Kidney (tissue), 22 donors: ENCODE measurements around the gene ADORA2A. TPM values are rescaled to one million over a fixed set of nuclear protein-coding genes. Genes with fewer than 3 reads are reported as not detected.

Experiments
- DNase-seq, 5 donors: peaks; one replicate each; pipeline ENCODE4 v3.0.0-alpha.2; 2013 to 2020
- FAIRE-seq: peaks from 2 replicates; lab custom pipeline; 2012; peaks lifted over from hg19 to GRCh38; lab: Jason Lieb, UNC
- H3K27ac ChIP-seq, 2 donors: one replicate each; pipeline ENCODE4 v1.7.0; 2013; ENCODE audit warnings: low read depth in 2 of 2, low read length in 2 of 2, inconsistent platforms in 1 of 2
- H3K27me3 ChIP-seq: one replicate; pipeline ENCODE4 v1.7.1; 2013; ENCODE audit warnings: low read length, inconsistent platforms; ENCODE audit not compliant: control insufficient read depth, insufficient read depth
- H3K36me3 ChIP-seq, 3 donors: one replicate each; pipeline versions ENCODE4 v1.7.0 to v1.7.1; 2013; ENCODE audit warnings: low read length in 3 of 3, control low read depth in 1 of 3, inconsistent platforms in 1 of 3; ENCODE audit not compliant: insufficient read depth in 3 of 3, control insufficient read depth in 2 of 3
- H3K4me1 ChIP-seq, 3 donors: one replicate each; pipeline versions ENCODE4 v1.7.0 to v1.7.1; 2013; ENCODE audit warnings: low read length in 3 of 3, inconsistent platforms in 1 of 3, low read depth in 1 of 3; ENCODE audit not compliant: control insufficient read depth in 2 of 3, insufficient read depth in 2 of 3
- H3K4me3 ChIP-seq, 3 donors: one replicate each; pipeline versions ENCODE4 v1.7.0 to v1.8.1; 2013; ENCODE audit warnings: low read length in 3 of 3, control low read depth in 1 of 3, inconsistent platforms in 1 of 3
- H3K9ac ChIP-seq, 3 donors: one replicate each; pipeline versions ENCODE4 v1.7.0 to v1.7.1; 2013; ENCODE audit warnings: low read length in 3 of 3, control low read depth in 1 of 3, inconsistent platforms in 1 of 3
- H3K9me3 ChIP-seq, 3 donors: one replicate each; pipeline versions ENCODE4 v1.7.0 to v1.7.1; 2013; ENCODE audit warnings: low read length in 3 of 3, control low read depth in 1 of 3, inconsistent platforms in 1 of 3; ENCODE audit not compliant: control insufficient read depth in 2 of 3, insufficient read depth in 1 of 3
- intact Hi-C: fragments of 100-400 bp; cut with DNase I; formaldehyde crosslinking; loops from one replicate; pipeline ENCODE4 v1.11.1; 2022
- long read RNA-seq, 10 donors: library from polyadenylated mRNA in 1 of 10; unstranded in 1 of 10; transcript quantifications; one replicate each; pipeline ENCODE4 v2.0.0 and lab custom pipeline, GENCODE V29; 2021 to 2026
- polyA plus RNA-seq: library from polyadenylated mRNA; stranded (reverse); fragments of 350-450 nt; fragmentation: Illumina TruSeq; extraction: RNeasy Lipid Tissue Mini Kit (QIAGEN cat#74804); gene quantifications from one replicate; pipeline ENCODE4 v1.2.3, GENCODE V29; 2014; ENCODE audit warnings: low read depth, low replicate concordance; ENCODE audit not compliant: insufficient read depth
- total RNA-seq: library from RNA; stranded (reverse); fragmentation: NEBNext Ultra II Directional; extraction: Animal tissue kit (Norgen Biotek cat#: 25700); gene quantifications from one replicate; pipeline ENCODE4 v1.2.1, GENCODE V29; 2021
- TF ChIP-seq, protein P1 (sequence below): IDR thresholded peaks from 3 replicates; pipeline ENCODE4 v1.5.1; 2012; ENCODE audit warnings: mild to moderate bottlenecking, moderate library complexity, borderline replicate concordance; ENCODE audit not compliant: insufficient read depth; ENCODE audit errors: extremely low read depth
- donor health status: control.
- donor health status: control.
- donor health status: control.
- donor health status: control.
- donor health status: control.
- donor health status: DM: yes; HTN: yes; CAD: no.
- donor health status: Normal renal cell carcinoma (clear cell type).

Gene ADORA2A
- total RNA-seq (6.9 TPM), polyA plus RNA-seq (6.1 TPM)
- long read RNA-seq, donor 1, partial matches to known transcripts = 0 of 1 reads
- long read RNA-seq, donor 1, other reads (novel, unspliced or antisense) = 0 of 1 reads
- long read RNA-seq, donor 2 = 0 reads
- long read RNA-seq, donor 3, partial matches to known transcripts = 9 of 9 reads
- long read RNA-seq, donor 3, other reads (novel, unspliced or antisense) = 0 of 9 reads
- long read RNA-seq, donor 4 = 0 reads
- long read RNA-seq, donor 5 = 0 reads
- long read RNA-seq, donor 6 = 0 reads
- long read RNA-seq, donor 7, partial matches to known transcripts = 0 of 6 reads
- long read RNA-seq, donor 7, other reads (novel, unspliced or antisense) = 5 of 6 reads
- long read RNA-seq, donor 8 = 0 reads
- long read RNA-seq, donor 9 = 0 reads
- long read RNA-seq, donor 10, partial matches to known transcripts = 0 of 1 reads
- long read RNA-seq, donor 10, other reads (novel, unspliced or antisense) = 0 of 1 reads

DNA sequence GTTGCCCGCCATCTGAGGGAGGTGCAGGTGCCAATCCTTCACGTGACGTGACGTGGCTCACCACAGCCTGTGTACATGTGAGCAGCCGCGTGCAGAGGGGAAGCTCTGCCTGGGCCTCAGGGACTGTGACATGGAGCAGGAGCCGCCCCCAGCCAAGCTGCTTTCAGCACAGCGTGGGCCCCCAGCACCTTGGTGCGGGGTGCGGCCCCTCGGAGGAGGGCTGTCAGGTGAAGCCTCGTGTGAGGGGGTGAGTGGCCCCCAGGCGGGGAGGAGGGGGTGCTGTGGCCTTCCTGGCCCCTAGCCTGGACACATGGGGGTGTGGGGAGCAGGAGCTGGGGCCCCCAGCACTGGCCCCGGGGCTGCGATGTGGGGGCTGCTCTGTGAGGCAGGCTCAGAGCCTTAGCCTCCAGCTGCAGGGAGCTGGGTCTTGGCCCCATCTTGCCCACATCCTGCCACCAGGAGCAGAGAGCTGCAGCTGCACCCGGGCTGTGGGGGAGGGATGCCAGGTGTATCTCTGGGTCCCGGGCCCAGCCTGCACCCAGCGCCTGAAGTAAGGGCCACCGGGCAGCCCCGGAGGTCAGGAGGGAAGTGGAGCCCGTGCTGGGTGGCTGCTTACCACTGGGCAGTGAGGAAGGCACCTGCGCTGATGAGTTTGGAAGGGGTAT lies at the start of gene ADORA2A:
Gene ADORA2A (plus strand): TSS at position 100 of the 665 bp plus-strand sequence. CDS start 5,806 bp downstream, outside the sequence.
- DNase-seq (peak in 1 of 5 donors; percentile 89), FAIRE-seq (no peak)
- Histone ChIP-seq H3K4me3 (no peak within 1 kb of the TSS), H3K9me3 (no peaks in the 10 kb centered on the region), H3K9ac (no peak within 1 kb of the TSS), H3K27me3 (peaks cover 3% of the 10 kb centered on the region), H3K36me3 (no peaks in the 10 kb centered on the region), H3K27ac (peak within 1 kb of the TSS in 1 of 2 donors; percentile 7), H3K4me1 (peaks cover 0 to 24% (median 10%) of the 10 kb centered on the region in 3 donors)
- TF ChIP-seq, protein P1, sequence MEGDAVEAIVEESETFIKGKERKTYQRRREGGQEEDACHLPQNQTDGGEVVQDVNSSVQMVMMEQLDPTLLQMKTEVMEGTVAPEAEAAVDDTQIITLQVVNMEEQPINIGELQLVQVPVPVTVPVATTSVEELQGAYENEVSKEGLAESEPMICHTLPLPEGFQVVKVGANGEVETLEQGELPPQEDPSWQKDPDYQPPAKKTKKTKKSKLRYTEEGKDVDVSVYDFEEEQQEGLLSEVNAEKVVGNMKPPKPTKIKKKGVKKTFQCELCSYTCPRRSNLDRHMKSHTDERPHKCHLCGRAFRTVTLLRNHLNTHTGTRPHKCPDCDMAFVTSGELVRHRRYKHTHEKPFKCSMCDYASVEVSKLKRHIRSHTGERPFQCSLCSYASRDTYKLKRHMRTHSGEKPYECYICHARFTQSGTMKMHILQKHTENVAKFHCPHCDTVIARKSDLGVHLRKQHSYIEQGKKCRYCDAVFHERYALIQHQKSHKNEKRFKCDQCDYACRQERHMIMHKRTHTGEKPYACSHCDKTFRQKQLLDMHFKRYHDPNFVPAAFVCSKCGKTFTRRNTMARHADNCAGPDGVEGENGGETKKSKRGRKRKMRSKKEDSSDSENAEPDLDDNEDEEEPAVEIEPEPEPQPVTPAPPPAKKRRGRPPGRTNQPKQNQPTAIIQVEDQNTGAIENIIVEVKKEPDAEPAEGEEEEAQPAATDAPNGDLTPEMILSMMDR = no peak
- intact Hi-C loops = loop anchor here (10.0 kb wide), 1 partner anchor 77 kb away; no protein-coding TSS in a partner anchor

GRCh38 chr22:24379536-24379935 lies 47.9 kb upstream of the ADORA2A start:
- Histone ChIP-seq H3K9me3 (no peaks in the 10 kb centered on the region), H3K27me3 (no peaks in the 10 kb centered on the region), H3K9ac (no peak overlapping the region), H3K36me3 (peaks cover 0 to 15% (median 10%) of the 10 kb centered on the region in 3 donors), H3K27ac (no peak overlapping the region), H3K4me3 (no peak overlapping the region), H3K4me1 (no peaks in the 10 kb centered on the region)
- FAIRE-seq (no peak), DNase-seq (no peak)
- TF ChIP-seq, protein P1 = no peak
- intact Hi-C loops = no loop called here

GRCh38 chr22:24380220-24380904 lies 47.0 kb upstream of the ADORA2A start:
- FAIRE-seq (no peak), DNase-seq (no peak)
- H3K27ac ChIP-seq = no peak overlapping the region
- H3K9ac ChIP-seq = no peak overlapping the region
- H3K9me3 ChIP-seq = no peaks in the 10 kb centered on the region
- H3K27me3 ChIP-seq = no peaks in the 10 kb centered on the region
- intact Hi-C loops = no loop called here
- no peaks in the 10 kb centered on the region for H3K4me1 ChIP-seq
- TF ChIP-seq, protein P1 = no peak
- H3K36me3 ChIP-seq = peaks cover 0 to 15% (median 8%) of the 10 kb centered on the region in 3 donors
- no peak overlapping the region for H3K4me3 ChIP-seq
